Progenitor cell of endocrine pancreas (in vitro differentiated cells): ENCODE measurements around the gene RALGAPA2. TPM values are rescaled to one million over a fixed set of nuclear protein-coding genes. Genes with fewer than 3 reads are reported as not detected.

Experiments
- DNase-seq: peaks from one replicate; pipeline ENCODE4 v3.0.0; 2021; ENCODE audit warnings: low spot score; ENCODE audit not compliant: unreplicated experiment
- H3K27ac Mint-ChIP-seq: 2 replicates; pipeline ENCODE4 v1.8.0; 2021; ENCODE audit warnings: mild to moderate bottlenecking, moderate library complexity, mixed read lengths
- H3K27me3 Mint-ChIP-seq: 2 replicates; pipeline ENCODE4 v1.8.0; 2021; ENCODE audit warnings: mixed read lengths
- H3K36me3 Mint-ChIP-seq: 2 replicates; pipeline ENCODE4 v1.8.0; 2022; ENCODE audit warnings: mixed read lengths; ENCODE audit not compliant: insufficient read depth
- H3K4me1 Mint-ChIP-seq: 2 replicates; pipeline ENCODE4 v1.8.0; 2021; ENCODE audit warnings: low read depth, mixed read lengths
- H3K4me3 Mint-ChIP-seq: 2 replicates; pipeline ENCODE4 v1.8.0; 2021; ENCODE audit warnings: low read depth, mild to moderate bottlenecking, moderate library complexity, mixed read lengths
- H3K9me3 Mint-ChIP-seq: 2 replicates; pipeline ENCODE4 v1.8.0; 2021; ENCODE audit warnings: low read depth, mixed read lengths
- CTCF ChIP-seq: fragments of 200-600 bp; sonication (generic); IDR thresholded peaks from one replicate; pipeline ENCODE4 v1.5.0; 2021; ENCODE audit warnings: antibody characterized with exemption, mild to moderate bottlenecking; ENCODE audit not compliant: unreplicated experiment
- total RNA-seq: library from RNA; stranded (reverse); gene quantifications from 2 replicates; pipeline ENCODE4 v1.2.1, GENCODE V29; 2021

RALGAPA2 gene
- total RNA-seq, 1 donor from 2014 or later: 109 TPM

GRCh38 chr20:20455926-20456325 lies 256.5 kb downstream of the RALGAPA2 start:
- no peak for DNase-seq
- H3K27me3 Mint-ChIP-seq: no peaks in the 10 kb centered on the region
- TF ChIP-seq CTCF: no peak
- H3K27ac Mint-ChIP-seq: no peak overlapping the region
- peaks cover 3% of the 10 kb centered on the region for H3K4me1 Mint-ChIP-seq
- H3K4me3 Mint-ChIP-seq: no peak overlapping the region
- no peaks in the 10 kb centered on the region for H3K9me3 Mint-ChIP-seq
- H3K36me3 Mint-ChIP-seq: peaks cover 21% of the 10 kb centered on the region

GRCh38 chr20:20454850-20455627 lies 257.4 kb downstream of the RALGAPA2 start:
- no peak for TF ChIP-seq CTCF
- H3K4me3 Mint-ChIP-seq: no peak overlapping the region
- H3K4me1 Mint-ChIP-seq: peaks cover 3% of the 10 kb centered on the region
- no peak for DNase-seq
- peaks cover 20% of the 10 kb centered on the region for H3K36me3 Mint-ChIP-seq
- H3K27me3 Mint-ChIP-seq: no peaks in the 10 kb centered on the region
- no peaks in the 10 kb centered on the region for H3K9me3 Mint-ChIP-seq
- H3K27ac Mint-ChIP-seq: no peak overlapping the region

GRCh38 chr20:20454367-20454766 lies 258.1 kb downstream of the RALGAPA2 start:
- H3K36me3 Mint-ChIP-seq: peaks cover 18% of the 10 kb centered on the region
- no peaks in the 10 kb centered on the region for H3K27me3 Mint-ChIP-seq
- H3K4me1 Mint-ChIP-seq: peaks cover 3% of the 10 kb centered on the region
- H3K27ac Mint-ChIP-seq: no peak overlapping the region
- H3K9me3 Mint-ChIP-seq: no peaks in the 10 kb centered on the region
- no peak for TF ChIP-seq CTCF
- no peak overlapping the region for H3K4me3 Mint-ChIP-seq
- no peak for DNase-seq

- Mint-ChIP-seq H3K4me3 (no peak overlapping the region), H3K27me3 (no peaks in the 10 kb centered on the region), H3K4me1 (peaks cover 3% of the 10 kb centered on the region), H3K36me3 (peaks cover 19% of the 10 kb centered on the region), H3K9me3 (no peaks in the 10 kb centered on the region), H3K27ac (no peak overlapping the region)
- DNase-seq: no peak
- no peak for TF ChIP-seq CTCF
Observed at GRCh38 chr20:20452254-20452676, 260.2 kb downstream of the RALGAPA2 start.

GRCh38 chr20:20450521-20450920 lies 261.9 kb downstream of the RALGAPA2 start:
- Mint-ChIP-seq H3K4me3 (no peak overlapping the region), H3K4me1 (peaks cover 5% of the 10 kb centered on the region), H3K9me3 (no peaks in the 10 kb centered on the region), H3K27ac (no peak overlapping the region), H3K27me3 (no peaks in the 10 kb centered on the region), H3K36me3 (peaks cover 14% of the 10 kb centered on the region)
- no peak for DNase-seq
- no peak for TF ChIP-seq CTCF
